ENCODE measurements around the gene SLC25A22.
A peak's percentile ranks its signal among the peaks of the same experiment; 100 is the strongest.

SLC25A22 gene

DNA sequence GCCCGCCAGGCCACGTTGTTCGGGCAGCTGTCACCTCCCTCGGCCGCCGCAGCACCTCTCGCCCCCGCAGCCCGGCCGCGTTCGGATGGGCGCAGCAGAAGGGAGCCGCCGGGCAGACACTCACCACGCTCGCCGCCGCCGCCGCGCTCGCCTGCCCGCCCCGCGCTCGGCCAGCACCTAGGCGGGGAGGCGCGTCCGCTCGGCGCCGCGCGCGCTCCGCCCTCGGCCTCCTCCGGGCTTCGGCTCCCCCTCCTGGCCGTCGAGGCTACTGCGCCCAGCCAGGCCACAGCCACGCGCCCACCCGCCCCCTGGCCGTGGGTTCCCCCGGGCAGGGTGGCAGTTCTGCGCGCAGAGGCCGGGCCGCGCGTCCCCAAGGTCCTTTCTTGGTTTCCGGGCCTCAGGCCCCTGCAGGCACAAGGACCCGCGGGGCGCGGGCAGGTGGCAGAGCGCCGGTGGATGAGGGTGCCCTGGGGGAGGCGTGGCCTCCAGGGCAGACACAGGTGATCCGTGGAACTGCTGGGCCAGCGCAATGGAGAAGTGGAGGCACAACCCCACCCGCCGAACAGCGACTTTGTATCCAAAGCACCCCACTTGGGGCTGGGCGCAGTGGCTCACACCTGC, at the start of gene SLC25A22:
Gene SLC25A22 (minus strand): TSS at position 189 of the 621 bp plus-strand sequence. CDS start 3,275 bp downstream, outside the sequence.
- DNase-seq = peak; percentile 87

DNA sequence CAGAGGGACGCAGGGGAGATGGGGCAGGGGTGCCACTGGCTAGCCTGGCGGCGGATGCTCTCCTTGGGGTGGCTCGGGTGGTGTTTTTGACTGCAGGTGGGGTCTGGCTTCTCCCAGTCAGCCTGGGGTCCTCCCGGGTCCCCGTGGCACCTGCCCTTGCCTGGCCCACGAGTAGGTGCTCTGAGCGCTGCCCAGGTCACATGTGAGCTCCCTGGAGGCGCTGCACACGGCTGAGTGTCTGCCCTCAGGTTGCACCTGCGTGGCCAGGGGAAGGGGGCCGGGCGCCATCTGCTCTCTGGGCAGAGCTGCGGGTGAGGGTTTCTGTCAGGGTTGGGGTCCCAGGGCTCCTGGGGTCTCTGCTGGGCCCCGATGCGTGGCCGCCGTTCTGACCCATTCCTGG, 49.8 kb upstream of the SLC25A22 start:
- DNase-seq = no peak

- no peak for DNase-seq
These were observed 48.5 kb upstream of the SLC25A22 start for GRCh38 chr11:846496-847098.

DNA sequence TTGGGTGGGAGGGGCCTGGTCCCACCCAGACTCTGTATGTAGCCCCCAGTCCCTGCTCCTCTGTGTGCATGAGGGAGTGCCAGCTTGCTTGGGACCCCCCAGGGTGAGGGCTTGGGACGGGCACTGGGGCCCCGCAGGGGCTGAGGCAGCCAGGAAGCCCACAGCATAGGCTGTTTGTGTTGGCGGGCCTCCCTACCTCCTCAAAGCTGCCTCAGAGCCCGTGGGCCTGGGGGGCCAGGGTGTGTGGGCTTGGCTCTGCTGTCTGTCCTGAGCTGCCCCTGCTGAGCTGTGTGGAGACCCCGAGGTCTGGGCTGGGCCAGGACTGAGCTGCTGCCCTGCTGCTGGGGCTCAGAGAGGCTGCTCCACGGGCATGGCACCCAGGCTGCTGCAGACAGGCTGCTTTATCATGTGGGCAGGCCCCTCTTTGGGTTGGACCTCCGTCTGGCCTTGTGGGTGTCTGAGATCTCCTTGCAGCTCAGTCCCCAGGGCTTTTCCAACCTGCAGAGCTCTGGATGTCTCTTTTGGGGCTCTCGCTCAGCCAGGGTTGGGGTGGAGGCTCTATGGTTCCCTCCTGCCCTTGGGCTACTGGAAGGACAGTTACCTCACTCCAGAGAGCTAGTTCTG, 47.9 kb upstream of the SLC25A22 start:
- peak; percentile 73 for DNase-seq

GRCh38 chr11:844693-845644, 46.9 kb upstream of the SLC25A22 start:
- DNase-seq = peak; percentile 96

DNA sequence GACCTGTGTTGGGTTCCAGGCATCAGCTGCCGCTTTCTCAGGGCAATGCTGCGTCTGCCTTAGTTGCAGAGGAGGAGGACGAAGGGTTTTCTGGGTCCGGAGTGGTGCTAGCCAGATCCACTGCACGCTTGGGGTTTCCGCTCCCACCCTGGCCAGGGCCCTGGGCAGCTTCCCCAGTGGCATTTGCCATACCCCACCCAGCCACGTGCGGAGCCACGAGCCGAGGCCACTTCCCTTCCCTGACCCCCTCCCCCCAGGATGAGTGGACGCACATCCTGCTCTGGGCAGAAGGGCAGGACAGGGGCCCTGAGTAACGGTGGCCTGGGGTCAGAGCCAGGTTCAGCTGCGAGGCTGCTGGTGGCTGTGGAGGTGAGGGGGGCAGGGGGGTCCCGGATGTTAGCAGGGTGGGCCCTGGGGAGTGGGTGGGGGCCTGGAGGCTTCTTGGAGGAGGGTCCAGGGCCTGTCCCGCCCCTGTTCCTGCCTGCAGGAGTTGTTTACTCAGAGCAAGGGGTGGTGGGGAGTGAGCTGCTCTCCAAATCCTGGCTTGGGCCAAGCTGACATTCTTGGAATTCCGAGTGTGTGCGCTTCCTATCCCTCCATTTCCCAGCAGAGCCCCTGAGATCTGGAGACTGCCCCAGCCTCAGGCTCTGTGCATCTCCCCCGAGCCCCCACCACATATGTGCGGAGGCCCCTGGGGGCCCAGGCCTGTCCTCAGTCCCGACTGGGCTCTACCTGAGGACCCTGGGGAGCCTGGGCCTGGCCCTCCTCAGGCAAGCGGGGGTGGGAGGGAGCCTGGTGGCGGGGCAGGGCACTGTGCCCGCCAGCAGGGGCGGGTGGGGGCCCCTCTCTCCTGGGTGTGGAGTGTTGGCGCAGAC, 46.0 kb upstream of the SLC25A22 start:
- DNase-seq = peak; percentile 92

- DNase-seq = no peak
These were observed 45.1 kb upstream of the SLC25A22 start for GRCh38 chr11:843086-843734.

DNA sequence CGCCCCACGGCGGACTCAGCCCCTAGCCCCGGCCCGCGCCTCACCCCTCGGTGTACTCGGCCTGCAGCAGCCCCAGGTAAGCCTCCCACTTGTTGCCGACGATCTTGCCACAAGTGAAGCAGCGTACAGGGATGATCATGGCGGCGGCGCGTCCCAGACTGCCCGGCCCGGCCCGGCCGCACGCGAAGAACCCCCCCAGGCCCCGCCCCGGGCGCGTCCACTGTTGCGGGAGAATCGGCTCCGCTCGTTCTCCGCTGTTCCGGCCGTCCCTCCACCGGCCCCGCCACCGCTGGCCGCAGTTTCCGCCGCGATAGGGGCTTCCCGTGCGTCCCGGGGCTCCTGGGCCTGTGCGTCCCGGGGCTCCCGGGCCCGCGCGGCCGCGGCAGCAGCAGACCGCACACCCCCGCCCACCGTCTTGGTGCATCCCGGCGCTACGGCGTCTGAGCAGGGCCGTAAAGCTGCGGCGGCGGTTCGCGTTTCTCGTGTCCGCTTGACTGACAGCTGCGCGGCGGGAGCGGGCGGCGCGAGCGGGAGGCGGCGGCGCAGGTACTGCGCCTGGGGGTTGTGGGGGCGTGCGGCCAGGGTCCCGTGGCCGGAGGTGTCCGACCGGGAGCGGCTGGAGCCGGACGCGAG, 44.4 kb upstream of the SLC25A22 start, which contains the start of the genes POLR2L and TSPAN4:
Gene POLR2L (minus strand): TSS at position 160 of the 633 bp plus-strand sequence. CDS start 21 bp downstream, at position 139.
Gene TSPAN4 (plus strand): TSS at position 483 of the 633 bp plus-strand sequence. CDS start 7,453 bp downstream, outside the sequence.
- DNase-seq = peak; percentile 91

DNA sequence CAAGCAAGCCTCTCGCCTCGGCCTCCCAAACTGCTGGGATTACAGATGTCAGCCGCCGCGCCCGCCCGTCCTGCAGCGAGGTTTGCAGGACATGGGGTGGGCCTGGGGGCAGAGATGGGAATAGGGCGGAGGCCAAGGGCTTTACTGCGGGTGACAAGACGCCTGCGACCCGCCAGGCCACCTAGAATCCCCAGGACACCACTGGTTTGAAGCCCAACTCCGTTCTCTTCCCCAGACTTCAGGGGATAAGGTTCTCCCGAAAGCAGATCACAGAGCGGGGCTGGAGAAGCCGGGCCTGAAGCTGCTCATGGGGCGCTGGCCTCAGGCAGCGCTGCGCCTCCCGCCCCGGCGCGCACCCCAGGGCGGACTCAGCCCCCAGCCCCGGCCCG, 43.9 kb upstream of the SLC25A22 start:
- DNase-seq = no peak

DNA sequence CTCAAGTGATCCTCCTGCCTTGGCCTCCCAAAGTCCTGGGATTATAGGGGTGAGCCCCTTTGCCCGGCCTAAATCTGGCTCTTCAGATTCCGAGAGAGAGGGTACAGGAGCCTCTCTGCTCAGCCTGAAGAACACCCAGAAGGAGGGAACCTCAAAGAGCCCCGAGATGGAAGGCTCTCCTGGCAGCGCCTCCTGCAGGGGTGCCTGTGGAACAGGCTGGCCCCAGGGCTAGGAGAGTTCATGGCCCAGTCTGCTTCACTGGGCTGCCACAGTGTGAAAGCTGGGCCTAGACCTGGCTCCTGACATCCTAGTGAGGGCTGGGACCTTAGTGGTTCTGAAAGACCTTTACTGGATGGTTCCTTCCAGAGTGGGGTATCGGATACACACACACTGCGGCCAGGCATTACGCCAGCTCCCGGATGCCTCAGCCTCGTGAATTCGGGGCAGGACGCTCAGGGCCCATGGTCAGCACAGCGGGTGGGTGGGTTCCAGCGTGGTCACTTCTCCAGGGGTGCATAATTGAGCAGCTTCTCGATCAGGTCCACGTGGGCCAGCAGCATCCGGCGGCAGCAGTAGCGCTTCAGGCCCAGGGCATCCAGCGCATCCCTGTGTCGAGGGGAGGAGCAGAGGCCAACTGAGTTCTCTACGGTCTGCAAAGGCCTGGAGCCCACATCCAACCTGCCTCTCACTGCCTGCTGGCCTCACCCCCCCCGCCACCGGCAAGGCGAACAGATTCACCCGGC, 42.0 kb upstream of the SLC25A22 start:
- no peak for DNase-seq

- no peak for DNase-seq
These were observed 41.2 kb upstream of the SLC25A22 start for GRCh38 chr11:839280-839623.

- no peak for DNase-seq
These were observed 40.6 kb upstream of the SLC25A22 start for GRCh38 chr11:838441-839279.

DNA sequence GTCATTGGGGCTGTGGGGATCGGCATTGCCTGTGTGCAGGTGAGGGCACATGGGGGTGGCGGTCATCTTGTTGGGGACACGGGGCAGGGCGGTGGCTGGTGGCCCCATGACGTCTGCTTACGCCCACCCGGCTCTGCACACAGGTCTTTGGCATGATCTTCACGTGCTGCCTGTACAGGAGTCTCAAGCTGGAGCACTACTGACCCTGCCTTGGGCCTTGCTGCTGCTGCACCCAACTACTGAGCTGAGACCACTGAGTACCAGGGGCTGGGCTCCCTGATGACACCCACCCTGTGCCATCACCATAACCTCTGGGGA, 39.9 kb upstream of the SLC25A22 start:
- DNase-seq = no peak

DNA sequence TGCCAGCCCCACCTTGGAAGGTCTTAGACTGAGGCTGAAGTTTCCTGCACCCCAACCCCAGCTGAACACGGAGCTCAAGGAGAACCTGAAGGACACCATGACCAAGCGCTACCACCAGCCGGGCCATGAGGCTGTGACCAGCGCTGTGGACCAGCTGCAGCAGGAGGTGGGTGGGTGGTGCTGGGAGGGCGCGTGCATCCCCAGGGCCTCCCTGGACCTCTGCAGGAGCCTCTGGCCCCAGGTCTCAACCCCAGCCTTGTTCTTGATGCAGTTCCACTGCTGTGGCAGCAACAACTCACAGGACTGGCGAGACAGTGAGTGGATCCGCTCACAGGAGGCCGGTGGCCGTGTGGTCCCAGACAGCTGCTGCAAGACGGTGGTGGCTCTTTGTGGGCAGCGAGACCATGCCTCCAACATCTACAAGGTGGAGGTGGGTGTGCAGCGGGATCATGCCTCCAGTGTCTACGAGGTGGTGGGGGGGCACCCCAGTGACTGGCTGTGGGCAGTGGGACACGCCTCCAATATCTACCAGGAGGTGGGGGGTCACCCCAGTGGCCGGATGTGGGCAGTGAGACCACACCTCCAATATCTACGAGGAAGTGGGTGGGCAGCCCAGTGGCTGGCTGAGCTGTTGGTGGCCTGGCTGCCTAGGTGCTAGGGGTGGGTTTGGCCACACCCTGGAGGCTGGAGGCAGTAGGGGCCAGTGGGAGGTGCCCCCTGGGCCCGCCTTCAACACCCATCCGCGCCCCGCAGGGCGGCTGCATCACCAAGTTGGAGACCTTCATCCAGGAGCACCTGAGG, 39.3 kb upstream of the SLC25A22 start:
- no peak for DNase-seq

GRCh38 chr11:836700-837099, 38.6 kb upstream of the SLC25A22 start:
- no peak for DNase-seq

DNA sequence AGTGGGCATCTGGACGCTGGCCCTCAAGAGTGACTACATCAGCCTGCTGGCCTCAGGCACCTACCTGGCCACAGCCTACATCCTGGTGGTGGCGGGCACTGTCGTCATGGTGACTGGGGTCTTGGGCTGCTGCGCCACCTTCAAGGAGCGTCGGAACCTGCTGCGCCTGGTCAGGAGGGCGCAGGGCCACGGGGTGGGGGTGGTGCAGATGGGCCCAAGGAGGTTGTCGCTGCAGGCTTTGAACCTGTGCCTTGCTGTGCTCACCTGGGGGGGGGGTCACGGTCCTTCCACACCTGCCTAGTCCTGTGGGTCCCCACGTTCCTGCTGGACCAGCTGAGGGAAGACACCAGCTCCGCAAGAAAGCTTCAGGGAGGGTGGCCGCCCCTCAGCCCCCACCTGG, 38.2 kb upstream of the SLC25A22 start:
- no peak for DNase-seq

GRCh38 chr11:834371-835316, 36.6 kb upstream of the SLC25A22 start:
- DNase-seq = no peak
